Measurements from ENCODE around the gene SUSD6.
"Not testable (repeated sequence)": the region's sequence is repeated elsewhere in the genome, so short reads cannot be mapped to it uniquely, and the experiment has no call there.

Gene SUSD6

DNA sequence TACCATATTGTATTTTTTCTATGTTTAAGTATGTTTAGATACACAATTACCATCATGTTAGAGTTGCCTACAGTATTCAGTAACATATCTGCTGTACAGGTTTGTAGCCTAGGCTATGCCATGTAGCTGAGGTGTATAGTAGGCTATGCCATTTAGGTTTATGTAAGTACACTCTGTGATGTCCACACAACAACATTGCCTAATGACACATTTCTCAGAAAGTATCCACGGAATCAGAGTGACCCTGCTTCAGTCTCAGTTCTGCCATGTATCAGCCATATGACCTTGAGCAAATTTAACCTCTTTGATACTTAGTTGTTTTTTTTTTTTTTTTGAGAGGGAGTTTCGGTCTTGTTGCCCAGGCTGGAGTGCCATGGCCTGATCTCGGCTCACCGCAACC, 12.7 kb downstream of the SUSD6 start:
- no peak for DNase-seq (ENCODE audit: low spot score)

DNA sequence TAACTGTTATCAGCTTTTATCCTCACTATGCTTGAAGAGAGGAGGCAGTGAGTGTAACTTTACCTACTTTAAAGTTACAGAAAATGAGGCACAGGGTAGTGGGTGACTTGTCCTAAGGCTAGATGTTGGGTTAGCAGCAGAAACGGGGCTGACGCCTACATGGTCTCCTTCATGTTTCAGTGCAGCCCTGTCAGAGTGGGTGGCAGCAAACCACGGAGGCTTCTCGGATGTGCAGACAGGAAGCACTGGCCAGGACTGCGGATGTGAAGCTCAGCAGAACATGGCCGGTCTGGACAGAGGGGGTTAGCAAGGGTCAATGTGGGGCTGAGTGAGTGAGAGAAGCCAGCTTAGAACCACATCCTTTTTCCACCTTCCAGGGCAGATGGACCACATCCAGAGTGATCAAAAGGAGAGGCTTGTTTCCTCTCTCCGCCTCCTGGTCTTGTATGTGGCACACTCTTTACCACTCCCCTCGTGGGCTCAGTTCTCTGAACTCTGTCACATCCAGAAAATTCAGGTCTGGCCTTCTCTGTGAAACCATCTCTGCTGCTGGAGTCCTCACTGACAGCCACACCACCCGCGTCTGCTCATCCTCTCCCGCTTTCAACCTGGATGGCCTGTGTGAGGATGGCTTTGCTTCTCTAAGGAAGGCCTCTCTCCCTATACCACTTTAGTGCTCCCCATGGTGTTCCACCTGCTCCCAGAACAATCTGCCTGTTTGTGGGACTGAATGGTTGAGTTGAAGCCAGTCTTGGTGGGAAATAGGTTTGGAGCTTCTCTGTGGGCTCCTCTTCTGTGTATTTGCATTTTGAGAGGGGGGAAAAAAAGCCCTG, 14.1 kb downstream of the SUSD6 start:
- DNase-seq (ENCODE audit: low spot score) = peak; percentile 69

DNA sequence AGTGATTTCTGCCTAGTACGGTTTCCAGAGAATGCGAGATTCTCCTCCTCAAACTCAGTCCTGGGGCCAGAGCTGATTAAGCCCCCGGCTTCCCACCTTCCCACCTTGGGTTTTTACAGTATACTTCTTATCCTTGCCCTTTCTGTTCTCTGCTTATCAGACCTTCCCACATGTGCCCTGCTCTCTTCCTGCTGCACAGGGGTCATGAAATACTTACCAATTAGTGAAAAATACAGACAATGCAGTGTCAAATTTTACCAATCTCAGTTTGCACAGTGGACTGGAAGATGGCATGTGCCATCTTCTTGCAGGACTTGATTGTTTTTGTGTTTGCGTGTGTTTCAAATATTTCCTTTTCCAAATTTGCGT, 14.7 kb downstream of the SUSD6 start:
- no peak for DNase-seq (ENCODE audit: low spot score)

DNA sequence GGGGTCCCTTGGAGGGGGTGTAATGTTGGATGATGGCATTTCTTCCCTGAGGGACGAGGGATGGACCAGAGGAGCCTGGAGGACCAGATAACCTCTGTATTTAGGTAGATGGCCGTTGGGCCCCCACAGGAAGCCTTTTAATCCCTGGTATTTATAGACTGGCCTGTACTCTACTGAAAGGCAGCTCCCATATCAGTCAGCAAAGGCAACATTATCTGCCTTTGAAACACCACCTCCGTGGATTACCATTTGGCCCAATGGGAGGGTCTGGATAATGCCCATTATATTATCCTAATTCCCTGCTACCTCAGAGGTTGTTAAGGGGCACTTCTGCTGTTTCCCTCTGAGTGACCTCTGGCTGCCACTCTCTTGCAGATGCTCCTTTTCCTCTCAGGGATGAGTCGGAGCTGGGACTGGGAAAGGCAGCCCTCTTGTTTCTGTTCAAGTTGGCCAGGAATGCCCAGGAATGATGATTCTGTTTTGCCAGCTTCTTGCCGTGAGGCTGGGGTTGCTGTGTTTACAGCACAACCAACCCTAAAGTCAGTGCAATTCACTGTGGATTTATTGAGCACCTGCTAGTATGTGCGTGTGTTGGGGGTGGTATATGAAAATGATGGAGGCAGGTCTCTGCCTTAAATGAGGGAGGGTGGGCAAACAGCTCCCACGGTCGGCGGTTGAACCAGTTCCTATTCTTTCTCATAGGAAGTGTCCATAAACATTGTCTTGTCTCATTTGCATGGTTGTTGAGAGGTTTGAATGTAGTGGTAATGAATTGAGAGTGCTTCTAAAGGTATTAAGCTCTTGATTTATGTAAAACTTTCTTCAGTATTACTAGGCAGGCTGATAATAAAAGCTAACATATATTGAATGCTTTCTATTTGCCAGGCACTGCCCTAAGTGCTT, 18.1 kb downstream of the SUSD6 start:
- DNase-seq (ENCODE audit: low spot score) = peak; percentile 30

DNA sequence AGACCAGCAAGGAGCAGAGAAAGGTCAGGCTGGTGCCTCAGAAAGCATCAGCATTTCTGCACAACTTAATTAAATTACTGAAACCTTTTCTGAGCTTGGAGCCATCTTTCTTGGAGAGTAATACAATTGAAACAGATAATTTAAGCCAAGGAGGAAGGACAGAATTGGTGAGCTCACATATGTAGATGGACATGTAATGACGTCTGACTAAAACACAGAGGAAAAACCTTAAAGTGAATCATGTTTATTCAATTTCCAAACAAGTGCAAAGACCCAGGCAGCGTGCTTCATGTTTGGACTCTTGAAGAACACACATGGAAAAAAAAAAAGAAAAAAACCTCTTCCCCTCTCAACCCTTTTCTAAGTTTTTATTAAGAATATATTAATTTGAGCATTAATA, 19.0 kb downstream of the SUSD6 start:
- DNase-seq (ENCODE audit: low spot score) = no peak

DNA sequence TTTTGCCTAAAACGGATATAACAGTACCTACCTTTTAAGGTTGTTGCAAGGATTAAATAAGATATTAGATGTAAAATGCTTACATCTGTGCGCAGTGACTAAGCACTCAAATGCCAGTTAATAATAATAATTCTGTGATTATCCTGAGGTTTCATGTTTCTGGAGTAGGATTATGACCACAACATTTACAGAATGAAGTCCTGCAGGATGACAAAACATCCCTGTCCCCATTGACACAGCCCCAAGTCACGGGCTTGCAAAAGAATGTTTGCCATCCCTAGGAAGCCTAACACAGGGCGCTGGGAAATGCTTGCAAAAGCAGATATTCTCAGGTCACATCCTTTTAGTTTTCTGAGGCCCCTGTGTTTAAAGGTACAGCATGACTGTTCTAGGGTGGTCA, 20.1 kb downstream of the SUSD6 start:
- DNase-seq (ENCODE audit: low spot score) = no peak

DNA sequence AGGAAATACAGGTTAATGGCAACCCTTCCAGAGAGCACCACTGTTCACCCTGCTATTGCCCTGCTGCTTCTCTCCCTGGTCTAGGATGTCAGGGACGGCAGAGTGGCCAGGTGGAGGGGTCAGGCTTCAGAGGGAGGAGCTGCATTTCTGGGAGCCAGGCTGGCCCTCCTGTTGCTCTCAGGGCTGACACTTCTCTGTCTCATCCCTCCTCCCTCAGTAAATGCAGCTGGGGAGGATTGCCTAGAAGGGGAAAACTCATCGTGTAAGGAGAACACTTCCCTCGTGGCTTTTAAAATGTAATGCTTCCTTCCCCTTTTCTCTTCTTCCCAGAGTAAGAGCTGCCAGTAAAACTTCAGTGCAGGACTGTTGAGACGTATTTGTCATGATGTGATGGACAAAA, 20.8 kb downstream of the SUSD6 start:
- no peak for DNase-seq (ENCODE audit: low spot score)

DNA sequence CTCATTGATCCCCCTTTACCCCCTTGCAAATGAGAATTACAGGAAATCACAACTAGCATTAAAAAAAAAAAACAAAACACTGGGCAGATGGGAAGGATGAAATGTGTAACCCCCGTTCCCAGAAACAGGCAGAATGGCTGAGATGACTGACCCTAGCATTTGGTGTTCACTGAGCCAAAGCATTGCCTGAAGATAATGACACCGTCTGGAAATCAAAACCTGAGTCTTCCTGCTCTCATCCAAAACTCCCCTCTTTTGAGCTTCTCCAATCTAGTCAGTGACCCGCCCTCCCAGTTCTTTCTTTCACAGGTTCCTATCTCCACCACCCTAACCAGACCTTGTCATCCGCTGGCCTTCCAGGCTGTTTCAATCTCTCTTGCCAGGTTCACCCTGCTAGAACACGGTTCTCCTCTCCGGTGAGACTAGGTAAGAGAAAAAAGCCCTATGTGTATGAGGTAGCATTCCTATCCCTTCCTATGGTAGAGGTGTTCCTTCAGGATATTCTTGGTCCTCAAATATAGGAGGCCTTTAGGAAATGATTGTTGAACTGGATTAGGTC, 21.3 kb downstream of the SUSD6 start:
- DNase-seq (ENCODE audit: low spot score) = no peak

DNA sequence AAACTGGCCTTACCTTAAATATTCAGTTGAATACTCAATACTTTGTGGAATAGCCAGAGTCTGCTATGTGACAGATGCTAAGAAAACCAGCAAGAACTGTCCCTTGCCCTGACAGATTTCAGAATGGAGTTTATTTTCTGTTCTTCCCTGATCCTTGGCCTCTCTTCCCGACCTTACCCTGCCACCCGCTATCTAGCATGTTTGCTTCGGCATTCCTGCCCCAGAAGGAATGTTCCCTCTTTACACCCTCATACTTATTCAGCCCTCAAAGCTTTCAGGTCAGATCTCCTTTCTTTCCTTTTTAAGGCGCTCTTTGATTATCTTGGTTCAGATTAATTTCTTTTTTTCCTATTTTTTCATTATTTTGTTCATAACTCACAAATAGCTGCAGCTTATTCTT, 21.8 kb downstream of the SUSD6 start:
- no peak for DNase-seq (ENCODE audit: low spot score)

DNA sequence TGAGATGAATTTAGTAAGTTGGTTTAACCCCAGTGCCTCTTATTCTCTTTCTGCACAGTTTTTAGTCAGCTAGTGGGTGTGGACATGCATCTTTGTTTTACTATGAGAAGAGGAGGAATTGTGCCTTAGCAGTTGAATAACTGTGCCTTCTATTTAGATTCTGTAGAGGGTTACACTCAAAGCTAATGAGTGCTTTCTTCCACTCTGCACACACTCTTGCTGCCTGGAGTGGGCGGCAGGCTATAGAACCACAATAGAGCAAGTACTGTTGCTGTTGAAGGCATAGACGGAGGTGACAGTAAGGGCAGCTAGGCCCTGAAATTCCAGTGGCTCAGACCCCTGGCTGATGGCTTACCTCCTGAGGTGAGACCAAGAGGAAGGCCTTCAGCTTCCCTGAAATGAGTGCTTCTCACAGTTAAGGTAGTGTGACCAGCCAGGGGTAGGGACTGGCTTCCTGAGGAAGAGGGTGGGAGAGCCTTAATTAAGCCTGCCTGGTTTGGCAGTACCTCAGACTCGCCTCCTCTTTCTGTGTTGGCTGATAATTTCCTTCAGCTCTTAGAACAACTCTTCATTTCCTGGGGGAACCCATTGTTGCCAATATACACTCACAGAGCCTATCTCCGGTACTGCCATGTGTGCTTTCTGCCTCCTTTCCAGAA, 24.7 kb downstream of the SUSD6 start:
- no peak for DNase-seq (ENCODE audit: low spot score)

DNA sequence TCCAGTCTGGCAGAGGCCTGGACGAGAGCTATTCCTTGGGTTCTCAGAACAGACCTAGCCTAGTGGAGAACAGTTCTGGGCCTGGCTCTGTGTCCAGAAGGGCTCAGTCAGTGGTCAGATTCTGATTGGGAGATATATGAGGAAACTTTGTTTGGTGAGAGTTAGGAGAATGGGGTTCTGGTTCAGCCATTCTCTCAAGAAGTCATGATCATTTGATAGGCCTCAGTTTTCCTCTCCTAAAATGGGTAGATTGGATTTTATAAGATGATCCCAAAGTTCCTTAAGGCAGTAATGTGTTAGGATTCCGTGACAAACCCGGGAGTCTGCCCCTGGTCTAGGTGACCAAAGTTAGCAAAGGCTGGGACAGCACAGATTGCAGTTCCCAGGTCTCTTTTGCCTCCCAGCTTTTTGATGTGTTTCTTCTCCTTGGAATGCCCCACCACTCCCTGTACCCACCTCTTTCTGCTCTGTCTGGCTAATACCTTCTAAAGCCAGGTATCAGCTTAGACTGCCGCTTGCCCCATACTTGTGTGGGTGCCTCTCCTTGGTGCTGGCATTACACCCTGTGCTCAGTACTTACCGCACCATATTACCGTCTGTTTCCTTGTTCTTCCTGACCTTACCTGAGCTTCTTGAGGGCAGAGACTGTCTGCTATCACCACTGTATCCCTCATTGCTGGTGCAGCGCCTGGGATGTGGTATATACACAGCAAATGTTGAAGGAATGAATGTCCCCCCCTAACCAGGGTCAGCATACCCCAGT, 25.5 kb downstream of the SUSD6 start:
- DNase-seq (ENCODE audit: low spot score) = no peak

DNA sequence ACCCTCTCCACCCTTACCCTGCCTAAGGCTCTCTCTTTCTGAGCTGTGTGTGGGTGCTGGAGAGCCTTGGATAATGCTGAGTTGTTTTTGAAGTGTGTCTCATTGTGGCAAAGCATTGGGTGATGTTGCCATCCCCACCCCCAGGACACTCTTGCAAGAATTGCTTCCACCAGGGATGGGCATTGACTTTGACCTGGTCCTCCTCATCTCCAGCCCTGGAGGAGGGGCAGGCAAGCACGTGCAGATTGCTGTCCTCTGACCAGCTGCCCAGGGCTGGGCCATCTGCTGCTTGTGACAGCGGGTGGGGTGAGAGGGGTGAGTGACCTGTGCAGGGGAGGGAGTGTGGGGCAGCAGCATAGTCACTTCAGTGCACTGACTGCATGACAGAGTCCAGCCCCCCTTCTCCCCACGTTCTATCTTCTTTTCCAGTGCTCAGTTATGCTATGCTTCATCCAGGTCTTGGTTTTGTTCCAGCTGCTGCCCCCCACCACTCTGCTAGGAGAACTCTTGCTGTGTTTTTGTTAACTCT, 26.2 kb downstream of the SUSD6 start:
- peak; percentile 26 for DNase-seq (ENCODE audit: low spot score)

DNA sequence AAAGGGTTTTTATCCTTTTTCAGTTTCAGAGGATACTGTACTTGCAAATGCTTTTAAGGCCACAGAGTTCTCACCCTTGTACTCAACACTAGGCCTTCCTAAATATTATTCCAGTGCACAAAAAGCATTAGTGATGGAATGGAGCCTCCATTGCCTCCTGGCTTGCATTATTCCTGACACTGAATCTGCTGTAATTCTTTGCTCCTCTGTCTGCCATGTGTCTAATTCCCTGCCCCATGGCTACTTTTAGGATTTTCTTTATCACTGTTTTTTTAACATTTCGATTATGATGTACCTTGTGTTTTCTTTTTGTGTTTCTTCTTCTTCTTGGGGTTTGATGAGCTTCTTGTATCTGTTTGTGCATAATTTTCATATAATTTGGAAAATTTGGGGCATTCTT, 29.5 kb downstream of the SUSD6 start:
- DNase-seq (ENCODE audit: low spot score) = no peak

DNA sequence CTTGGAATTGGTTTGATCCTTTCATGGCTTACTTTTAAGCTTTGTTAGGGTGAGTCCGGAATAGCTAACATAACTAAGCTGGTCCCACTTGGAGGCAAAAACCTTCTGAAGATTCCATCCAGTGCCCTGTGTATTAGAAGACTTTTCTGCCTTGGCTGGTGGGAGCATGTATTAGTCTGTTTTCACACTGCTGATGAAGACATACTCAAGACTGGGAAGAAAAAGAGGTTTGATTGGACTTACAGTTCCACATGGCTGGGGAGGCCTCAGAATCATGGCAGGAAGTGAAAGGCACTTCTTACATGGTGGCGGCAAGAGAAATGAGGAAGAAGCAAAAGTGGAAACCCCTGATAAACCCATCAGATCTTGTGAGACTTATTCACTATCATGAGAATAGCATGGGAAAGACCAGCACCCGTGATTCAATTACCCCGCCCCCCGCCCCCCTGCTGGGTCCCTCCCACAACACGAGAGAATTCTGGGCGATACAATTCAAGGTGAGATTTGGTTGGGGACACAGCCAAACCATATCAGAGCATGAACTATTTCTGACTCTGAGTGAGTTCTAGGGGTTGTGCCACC, 30.9 kb downstream of the SUSD6 start:
- not testable (repeated sequence) for DNase-seq (ENCODE audit: low spot score)

DNA sequence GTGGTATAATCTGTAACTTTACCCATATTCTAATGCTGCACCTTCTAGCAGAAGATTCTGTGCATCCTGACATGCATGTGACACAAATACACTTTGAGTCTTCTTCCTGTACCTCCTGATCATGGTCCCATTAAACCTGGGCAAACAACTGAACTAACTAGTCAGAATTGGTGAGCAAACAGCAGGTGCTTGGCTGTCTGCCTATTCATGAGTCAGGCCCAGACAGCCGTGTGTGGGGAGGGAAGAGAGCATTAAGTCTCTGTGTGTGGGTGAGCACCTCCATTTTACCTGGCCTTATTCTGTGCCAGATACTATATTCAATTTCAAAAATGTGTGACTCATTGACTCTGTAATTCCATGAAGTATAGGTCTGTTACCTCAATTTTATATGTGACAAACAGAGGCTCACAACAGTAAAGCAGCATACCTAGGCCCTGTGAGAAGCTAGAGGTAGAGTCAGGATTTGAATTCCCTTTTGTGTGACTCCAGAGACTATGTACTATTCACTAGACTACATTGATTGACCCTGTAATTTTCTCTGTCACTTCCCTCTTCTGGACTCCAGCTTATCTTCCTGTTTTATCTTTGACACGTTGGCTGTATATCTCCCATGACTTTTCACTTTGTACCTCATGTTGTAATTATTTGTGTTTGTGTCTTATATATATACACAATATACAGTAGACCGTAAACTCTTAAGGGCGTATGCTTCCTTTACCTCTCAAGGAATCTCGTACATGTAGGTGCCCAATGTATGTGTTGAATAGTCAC, 32.2 kb downstream of the SUSD6 start:
- peak; percentile 98 for DNase-seq (ENCODE audit: low spot score)

DNA sequence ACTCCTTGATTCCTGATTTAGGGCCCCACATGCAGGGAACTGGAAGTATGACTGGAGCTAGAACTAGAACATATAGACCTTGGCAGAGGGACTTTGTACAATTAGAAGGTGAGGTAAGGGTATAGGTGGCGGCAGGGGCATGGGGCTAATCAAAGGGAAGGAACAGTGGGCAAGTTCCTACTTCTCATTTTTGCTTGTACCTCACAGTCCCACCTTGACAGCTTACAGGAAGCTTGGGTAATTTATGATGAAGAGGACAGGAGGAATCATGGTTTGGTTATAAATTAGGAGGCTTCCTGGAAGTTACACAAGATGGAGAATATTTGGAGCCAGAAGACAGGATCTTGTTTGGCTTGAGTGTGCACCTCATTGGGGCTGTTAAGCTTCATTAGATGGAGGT, 33.4 kb downstream of the SUSD6 start:
- no peak for DNase-seq (ENCODE audit: low spot score)

DNA sequence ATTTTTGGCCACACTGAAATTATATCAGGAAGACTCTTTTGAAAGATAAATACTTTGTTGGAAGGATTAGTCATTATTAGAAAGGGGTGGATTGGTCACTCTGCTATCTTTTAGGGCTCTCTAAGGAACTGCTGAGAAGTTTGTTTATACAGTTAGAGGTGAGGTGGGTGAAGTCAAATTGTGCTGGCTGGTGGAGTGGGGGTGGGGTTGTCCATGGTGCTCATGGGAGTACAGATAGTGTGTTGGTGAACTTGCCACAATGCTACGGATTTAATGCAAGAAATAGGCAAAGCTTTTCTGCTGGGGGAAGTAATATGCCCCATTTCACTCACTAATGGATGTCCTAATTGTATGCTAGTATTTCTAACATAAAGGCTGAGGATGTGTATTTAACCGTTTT, 35.8 kb downstream of the SUSD6 start:
- no peak for DNase-seq (ENCODE audit: low spot score)

DNA sequence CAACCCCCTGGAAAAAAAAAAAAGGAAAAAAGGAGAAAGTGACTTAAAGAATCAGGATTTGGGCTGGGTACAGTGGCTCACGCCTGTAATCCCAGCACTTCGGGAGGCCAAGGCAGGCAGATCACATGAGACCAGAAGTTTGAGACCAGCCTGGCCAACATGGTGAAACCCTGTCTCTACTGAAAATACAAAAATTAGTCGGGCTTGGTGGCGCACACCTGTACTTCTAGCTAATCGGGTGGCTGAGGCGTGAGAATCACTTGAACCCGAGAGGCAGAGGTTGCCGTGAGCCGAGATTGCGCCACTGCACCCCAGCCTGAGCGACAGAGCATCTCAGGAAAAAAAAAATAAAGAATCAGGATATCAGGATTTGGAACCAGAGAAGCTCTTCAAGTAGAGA, 36.2 kb downstream of the SUSD6 start:
- DNase-seq (ENCODE audit: low spot score) = not testable (repeated sequence)

DNA sequence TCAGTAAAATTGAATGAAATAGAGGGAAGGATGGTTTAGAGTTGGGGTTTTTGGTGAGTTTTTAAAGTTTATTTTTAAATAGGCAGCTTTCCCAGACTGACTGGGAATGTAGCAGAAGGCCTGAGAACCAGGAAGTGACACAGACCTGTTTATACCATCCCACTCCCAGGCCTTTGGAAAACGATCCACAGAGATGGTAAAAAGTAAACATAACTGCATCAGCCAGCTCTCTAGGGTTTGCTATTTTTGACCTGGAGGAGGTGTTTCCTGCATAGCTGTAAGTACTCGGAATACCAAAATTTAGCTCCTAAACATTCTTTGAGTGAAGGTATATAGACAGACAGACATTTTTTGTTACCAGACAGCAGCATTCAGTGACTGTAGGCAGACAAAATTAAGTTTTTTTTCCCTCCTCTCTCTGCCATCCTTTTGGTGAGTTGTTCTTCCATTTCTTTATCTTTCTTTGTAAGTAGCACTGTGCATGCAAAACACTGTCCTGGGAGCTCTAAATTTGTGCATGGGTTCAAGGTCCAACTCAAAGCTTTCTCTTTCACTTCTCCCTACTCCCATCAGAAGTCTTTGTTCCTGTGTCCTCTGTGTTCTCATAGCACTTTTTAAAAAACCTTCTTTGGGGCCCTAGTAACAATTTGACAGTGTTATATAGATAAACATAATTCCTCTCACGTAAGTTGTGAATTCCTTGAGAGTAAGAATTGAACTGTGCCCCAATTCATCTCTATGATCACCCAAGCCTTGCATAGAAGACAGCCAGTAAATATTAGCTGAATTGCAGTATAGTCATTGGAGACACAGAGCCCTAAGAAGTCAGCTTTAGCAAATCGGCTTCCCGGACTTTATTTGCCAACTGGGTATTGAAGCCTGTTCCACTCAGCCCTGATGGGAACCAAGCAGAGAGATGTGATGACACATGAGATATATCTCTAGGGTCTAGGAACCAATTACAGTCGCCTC, 37.4 kb downstream of the SUSD6 start:
- peak; percentile 53 for DNase-seq (ENCODE audit: low spot score)

All from kidney tubule cell (primary cell).